ENCODE results near the gene HOXA1.

DNA sequence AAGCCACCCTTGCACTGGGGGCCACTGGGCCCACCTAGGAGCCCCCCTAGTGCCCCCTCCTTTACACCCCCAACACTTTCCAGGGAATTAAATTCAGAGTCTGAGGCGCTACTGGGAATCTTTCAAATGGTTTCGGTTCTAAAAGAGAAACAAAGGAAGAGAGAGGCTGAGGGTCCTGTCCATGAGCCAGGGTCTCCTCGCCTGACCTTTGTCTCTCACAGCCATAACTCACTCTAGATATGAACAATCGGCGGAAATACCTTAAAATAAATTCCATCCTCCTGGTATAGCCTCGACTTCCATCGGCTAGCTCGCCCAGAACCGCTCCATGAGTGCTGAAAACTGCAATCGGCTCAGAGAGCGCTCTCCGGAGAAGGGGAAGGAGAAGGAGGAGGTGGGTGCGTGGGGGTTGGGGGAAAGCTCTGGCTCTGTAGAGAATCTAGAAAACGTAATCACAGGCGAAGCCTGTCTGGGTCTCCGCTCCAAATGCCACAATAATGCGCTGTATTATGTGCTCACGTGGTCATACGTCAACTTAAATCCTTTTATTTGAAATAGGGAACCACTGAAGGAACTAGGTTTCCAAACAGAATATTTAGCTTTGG, 22.2 kb upstream of the HOXA1 start:
- TF ChIP-seq TAF1 (IDR thresholded peaks at IDR 0.05; ENCODE audit: borderline replicate concordance, insufficient read depth, low read length) (no peak), POLR2AphosphoS5 (IDR thresholded peaks at IDR 0.05; ENCODE audit: low read depth, low read length) (no peak), SIN3A (IDR thresholded peaks at IDR 0.05; ENCODE audit: borderline replicate concordance, insufficient read depth, low read length) (no peak), FOXP2 (optimal IDR thresholded peaks at IDR 0.05; ENCODE audit: borderline replicate concordance, extremely low read depth, extremely low read length, insufficient read depth) (no peak)
